Panc1 (cell line): ENCODE results near the gene RHEX.

Experiments
- CTCF ChIP-seq: fragments of 450-650 bp; IDR thresholded peaks from 2 replicates; pipeline ENCODE4 v1.5.1; 2017; ENCODE audit warnings: mild to moderate bottlenecking
- POLR2AphosphoS5 ChIP-seq: IDR thresholded peaks from 2 replicates; pipeline ENCODE4 v1.6.1; 2012; ENCODE audit warnings: mild to moderate bottlenecking, low read depth, low read length, moderate library complexity
- SIN3A ChIP-seq: IDR thresholded peaks from 2 replicates; pipeline ENCODE4 v1.6.1; 2012; ENCODE audit warnings: low read depth, mild to moderate bottlenecking, low read length, moderate library complexity, borderline replicate concordance; ENCODE audit not compliant: insufficient read depth

DNA sequence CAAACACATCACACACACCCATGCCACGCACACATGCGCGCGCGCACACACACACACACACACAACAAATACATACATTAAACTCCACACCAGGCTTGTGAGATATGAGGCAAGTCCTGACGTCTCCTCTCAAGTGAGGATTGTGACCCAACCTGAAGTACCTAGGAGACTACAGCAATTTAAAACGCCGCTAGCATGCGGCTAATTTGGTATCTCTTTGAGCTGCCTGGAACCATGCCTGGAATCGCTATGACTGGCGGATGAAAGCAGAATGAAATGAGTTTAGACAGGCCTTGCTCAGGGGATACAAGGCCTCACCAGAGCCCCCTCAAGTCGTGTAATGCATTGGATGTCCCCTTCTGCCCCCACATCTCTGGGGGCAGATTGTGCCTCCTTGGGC is 48.1 kb upstream of the RHEX start:
- no peak for TF ChIP-seq SIN3A
- TF ChIP-seq CTCF = no peak
- no peak for TF ChIP-seq POLR2AphosphoS5
